WTC11 (cell line): ENCODE results near the gene FHL1. TPM values are rescaled to one million over a fixed set of nuclear protein-coding genes. Genes with fewer than 3 reads are reported as not detected.

ENCODE experiments used
- ATAC-seq: fragments of 200-7000 bp; cut with Tn5 transposase; 2 replicates; pipeline ENCODE4 v1.10.0; 2021; ENCODE audit warnings: mild to moderate bottlenecking, moderate library complexity
- CTCF ChIA-PET: fragments of 300-600 bp; sonication (Branson Sonifier 250); formaldehyde crosslinking; loops from one replicate; lab custom pipeline; 2021; ENCODE audit warnings: antibody characterized with exemption; lab: Charles Lee
- POLR2A ChIA-PET: fragments of 350-600 bp; sonication (Branson Sonifier 250); formaldehyde crosslinking; loops from one replicate; lab custom pipeline; 2021; ENCODE audit warnings: antibody characterized with exemption; lab: Charles Lee
- DNase-seq: peaks from one replicate; pipeline ENCODE4 v3.0.0; 2021; ENCODE audit warnings: low spot score
- H3K27ac Mint-ChIP-seq: 2 replicates; pipeline ENCODE4 v1.8.0; 2021; ENCODE audit warnings: mixed read lengths
- H3K27me3 Mint-ChIP-seq: 2 replicates; pipeline ENCODE4 v1.8.0; 2021; ENCODE audit warnings: low read depth, mild to moderate bottlenecking, moderate library complexity, mixed read lengths
- H3K36me3 Mint-ChIP-seq: 2 replicates; pipeline ENCODE4 v1.8.0; 2021; ENCODE audit warnings: mixed read lengths
- H3K4me1 Mint-ChIP-seq: 2 replicates; pipeline ENCODE4 v1.8.0; 2022; ENCODE audit warnings: mixed read lengths
- H3K4me3 Mint-ChIP-seq: 2 replicates; pipeline ENCODE4 v1.8.0; 2021; ENCODE audit warnings: mild to moderate bottlenecking, moderate library complexity, mixed read lengths
- H3K9me3 Mint-ChIP-seq: 2 replicates; pipeline ENCODE4 v1.8.0; 2021; ENCODE audit warnings: mixed read lengths
- AR ChIP-seq: fragments of 250-450 bp; sonication (Bioruptor Pico); IDR thresholded peaks from 2 replicates; pipeline ENCODE4 v1.9.0; 2021; ENCODE audit warnings: mild to moderate bottlenecking
- ATF1 ChIP-seq: sonication (generic); formaldehyde crosslinking; IDR thresholded peaks from 2 replicates; pipeline ENCODE4 v1.8.1; 2023; ENCODE audit warnings: mild to moderate bottlenecking, moderate library complexity, missing genetic modification reagents
- EMX1 ChIP-seq: fragments of 250-450 bp; sonication (Bioruptor Pico); IDR thresholded peaks from 2 replicates; pipeline ENCODE4 v1.8.0; 2021; ENCODE audit warnings: mild to moderate bottlenecking
- FOXJ3 ChIP-seq: sonication (generic); formaldehyde crosslinking; IDR thresholded peaks from 2 replicates; pipeline ENCODE4 v1.9.0; 2021; ENCODE audit warnings: missing genetic modification reagents, mild to moderate bottlenecking, borderline replicate concordance
- GABPB1 ChIP-seq: sonication (generic); formaldehyde crosslinking; IDR thresholded peaks from 2 replicates; pipeline ENCODE4 v1.8.1; 2023; ENCODE audit warnings: mild to moderate bottlenecking, missing genetic modification reagents
- GRHL2 ChIP-seq: fragments of 250-450 bp; sonication (Bioruptor Pico); IDR thresholded peaks from 2 replicates; pipeline ENCODE4 v1.8.0; 2022; ENCODE audit warnings: mild to moderate bottlenecking, moderate library complexity; ENCODE audit not compliant: insufficient replicate concordance, severe bottlenecking
- HMGXB4 ChIP-seq: sonication (generic); formaldehyde crosslinking; IDR thresholded peaks from 2 replicates; pipeline ENCODE4 v1.8.1; 2023; ENCODE audit warnings: mild to moderate bottlenecking, moderate library complexity, missing genetic modification reagents
- NR1H2 ChIP-seq: sonication (generic); formaldehyde crosslinking; IDR thresholded peaks from 2 replicates; pipeline ENCODE4 v1.9.0; 2021; ENCODE audit warnings: mild to moderate bottlenecking, moderate library complexity, missing genetic modification reagents
- NR2C2 ChIP-seq: sonication (generic); formaldehyde crosslinking; IDR thresholded peaks from 2 replicates; pipeline ENCODE4 v1.8.0; 2022; ENCODE audit warnings: mild to moderate bottlenecking, missing genetic modification reagents
- PRDM15 ChIP-seq: sonication (generic); formaldehyde crosslinking; IDR thresholded peaks from 2 replicates; pipeline ENCODE4 v1.8.0; 2022; ENCODE audit warnings: missing genetic modification reagents
- PRRX2 ChIP-seq: fragments of 250-450 bp; sonication (Bioruptor Pico); IDR thresholded peaks from 2 replicates; pipeline ENCODE4 v1.8.0; 2021; ENCODE audit warnings: mild to moderate bottlenecking
- USF2 ChIP-seq: sonication (generic); formaldehyde crosslinking; IDR thresholded peaks from 2 replicates; pipeline ENCODE4 v1.8.1; 2023; ENCODE audit warnings: mild to moderate bottlenecking, missing genetic modification reagents, moderate library complexity
- ZNF138 ChIP-seq: sonication (generic); formaldehyde crosslinking; conservative IDR thresholded peaks from 2 replicates; pipeline ENCODE4 v1.8.1; 2022; ENCODE audit warnings: mild to moderate bottlenecking, moderate library complexity, missing genetic modification reagents
- ZNF263 ChIP-seq: sonication (generic); formaldehyde crosslinking; IDR thresholded peaks from 2 replicates; pipeline ENCODE4 v1.8.1; 2022; ENCODE audit warnings: low read depth, mild to moderate bottlenecking, moderate library complexity, missing genetic modification reagents
- ZNF317 ChIP-seq: sonication (generic); formaldehyde crosslinking; IDR thresholded peaks from 2 replicates; pipeline ENCODE4 v1.8.1; 2023; ENCODE audit warnings: low read depth, mild to moderate bottlenecking, moderate library complexity, missing genetic modification reagents, borderline replicate concordance
- ZNF512 ChIP-seq: sonication (generic); formaldehyde crosslinking; IDR thresholded peaks from 2 replicates; pipeline ENCODE4 v1.8.1; 2022; ENCODE audit warnings: missing genetic modification reagents, borderline replicate concordance
- ZNF532 ChIP-seq: fragments of 250-450 bp; sonication (Bioruptor Pico); IDR thresholded peaks from 2 replicates; pipeline ENCODE4 v1.9.0; 2021; ENCODE audit warnings: mild to moderate bottlenecking, borderline replicate concordance
- ZNF671 ChIP-seq: fragments of 250-450 bp; sonication (Bioruptor Pico); IDR thresholded peaks from 2 replicates; pipeline ENCODE4 v1.8.0; 2021; ENCODE audit warnings: mild to moderate bottlenecking
- ZSCAN18 ChIP-seq: fragments of 250-450 bp; sonication (Bioruptor Pico); IDR thresholded peaks from 2 replicates; pipeline ENCODE4 v2.1.2; 2022; ENCODE audit warnings: mild to moderate bottlenecking, moderate library complexity
- total RNA-seq: library from RNA; stranded (reverse); gene quantifications from 3 replicates; pipeline ENCODE4 v1.2.3, GENCODE V29; 2021

Gene FHL1
- total RNA-seq, 1 experiment from 2014 or later, result 43.5 TPM

- Mint-ChIP-seq H3K4me3 (no peak overlapping the region), H3K9me3 (no peaks in the 10 kb centered on the region), H3K36me3 (no peaks in the 10 kb centered on the region), H3K27ac (no peak overlapping the region), H3K27me3 (no peaks in the 10 kb centered on the region), H3K4me1 (no peaks in the 10 kb centered on the region)
- ATAC-seq, result no peak
- TF ChIP-seq ZNF671 (no peak), ATF1 (CRISPR knock-in tag) (no peak), GRHL2 (CRISPR knock-in tag) (no peak), GABPB1 (no peak), PRRX2 (CRISPR knock-in tag) (no peak), NR2C2 (no peak), ZNF263 (CRISPR knock-in tag) (no peak), ZSCAN18 (no peak), AR (CRISPR knock-in tag) (no peak), HMGXB4 (CRISPR knock-in tag) (no peak), ZNF317 (no peak), PRDM15 (CRISPR knock-in tag) (no peak), USF2 (no peak), NR1H2 (CRISPR knock-in tag) (no peak), EMX1 (no peak)
- POLR2A ChIA-PET, result no interaction called here
- DNase-seq, result no peak
- CTCF ChIA-PET, result no interaction called here
These were observed 42.8 kb downstream of the FHL1 start for GRCh38 chrX:136190038-136190713.

- ChIA-PET CTCF (no interaction called here), POLR2A (no interaction called here)
- Mint-ChIP-seq H3K4me3 (no peak overlapping the region), H3K27ac (no peak overlapping the region), H3K4me1 (no peaks in the 10 kb centered on the region), H3K9me3 (no peaks in the 10 kb centered on the region), H3K27me3 (no peaks in the 10 kb centered on the region), H3K36me3 (no peaks in the 10 kb centered on the region)
- DNase-seq, result no peak
- ATAC-seq, result no peak
- no peak for TF ChIP-seq ZNF138 (CRISPR knock-in tag)
- no peak for TF ChIP-seq ZNF512 (CRISPR knock-in tag)
- no peak for TF ChIP-seq EMX1
- no peak for TF ChIP-seq ZNF532
- TF ChIP-seq FOXJ3 (CRISPR knock-in tag), result no peak
These were observed 43.8 kb downstream of the FHL1 start for GRCh38 chrX:136191171-136191570.
